ENCODE results near the gene SYNE1. TPM values are rescaled to one million over a fixed set of nuclear protein-coding genes. Genes with fewer than 3 reads are reported as not detected.
"Not testable (repeated sequence)": the region's sequence is repeated elsewhere in the genome, so short reads cannot be mapped to it uniquely, and the experiment has no call there.

The SYNE1 gene
- total RNA-seq, 4 donors from 2014 or later: 7.4 to 66.4 (median 20.7) TPM

GRCh38 chr6:152651986-152652385 lies 14.8 kb upstream of the SYNE1 start:
- Histone ChIP-seq H3K4me1 (peaks cover 0 to 2% (median 0%) of the 10 kb centered on the region in 3 donors), H3K36me3 (no peaks in the 10 kb centered on the region), H3K27ac (no peak overlapping the region), H3K9me3 (no peaks in the 10 kb centered on the region), H3K27me3 (no peaks in the 10 kb centered on the region), H3K4me3 (no peak overlapping the region)
- TF ChIP-seq POLR2A (IDR thresholded peaks at IDR 0.05): no peak
- no peak for TF ChIP-seq CTCF (IDR thresholded peaks at IDR 0.05)
- 53 to 58% methylated on average over 3 of the region's 3 CpGs for WGBS, 2 donors
- intact Hi-C loops (cut with DNase I): no loop called here
- DNase-seq: no peak

- Histone ChIP-seq H3K27me3 (no peaks in the 10 kb centered on the region), H3K4me3 (no peak overlapping the region), H3K36me3 (no peaks in the 10 kb centered on the region), H3K4me1 (peaks cover 0 to 2% (median 0%) of the 10 kb centered on the region in 3 donors), H3K9me3 (no peaks in the 10 kb centered on the region), H3K27ac (no peak overlapping the region)
- WGBS, 2 donors: 65 to 68% methylated on average over 2 of the region's 2 CpGs
- TF ChIP-seq CTCF (IDR thresholded peaks at IDR 0.05): no peak
- TF ChIP-seq POLR2A (IDR thresholded peaks at IDR 0.05): no peak
- intact Hi-C loops (cut with DNase I): no loop called here
- no peak for DNase-seq
These were observed 10.9 kb upstream of the SYNE1 start for GRCh38 chr6:152648105-152648504.

- intact Hi-C loops (cut with DNase I): not testable (repeated sequence)
These were observed 9.6 kb upstream of the SYNE1 start for GRCh38 chr6:152646732-152647131.

GRCh38 chr6:152642578-152643375 lies 5.6 kb upstream of the SYNE1 start:
- Histone ChIP-seq H3K27me3 (peaks cover 0 to 7% (median 0%) of the 10 kb centered on the region in 4 donors), H3K27ac (no peak overlapping the region), H3K4me1 (peaks cover 0 to 7% (median 0%) of the 10 kb centered on the region in 3 donors), H3K36me3 (no peaks in the 10 kb centered on the region), H3K9me3 (no peaks in the 10 kb centered on the region), H3K4me3 (no peak overlapping the region)
- intact Hi-C loops (cut with DNase I): loop anchor here (2.0 kb wide), 1 partner anchor 90 kb away; no protein-coding TSS in a partner anchor
- TF ChIP-seq POLR2A (IDR thresholded peaks at IDR 0.05) (no peak), CTCF (IDR thresholded peaks at IDR 0.05) (peak in 5 of 6 experiments; percentile 36 to 68 (median 47))
- WGBS, 2 donors: 42 to 47% methylated on average over 5 to 8 of the region's 8 CpGs
- no peak for DNase-seq

More at GRCh38 chr6:152646732-152647131, 9.6 kb upstream of the SYNE1 start:
- H3K4me3 ChIP-seq, H3K27me3 ChIP-seq, H3K27ac ChIP-seq, H3K36me3 ChIP-seq, H3K4me1 ChIP-seq, DNase-seq, H3K9me3 ChIP-seq: not testable (repeated sequence)
- 63 to 71% methylated on average over 4 of the region's 4 CpGs for WGBS, 2 donors

GRCh38 chr6:152636609-152637295 lies 410 bp downstream of the SYNE1 start:
- WGBS, 2 donors: 0% methylated on average over 5 to 22 of the region's 72 CpGs
- TF ChIP-seq CTCF (IDR thresholded peaks at IDR 0.05): no peak
- no peak for TF ChIP-seq POLR2A (IDR thresholded peaks at IDR 0.05)
- Histone ChIP-seq H3K4me3 (peak overlapping the region; percentile 40 to 78 (median 56)), H3K4me1 (peaks cover 6 to 31% (median 13%) of the 10 kb centered on the region in 3 donors), H3K36me3 (no peaks in the 10 kb centered on the region), H3K27ac (peak overlapping the region; percentile 29 to 77 (median 60)), H3K9me3 (no peaks in the 10 kb centered on the region), H3K27me3 (peaks cover 0 to 29% (median 0%) of the 10 kb centered on the region in 4 donors)
- intact Hi-C loops (cut with DNase I): no loop called here
- no peak for DNase-seq
